ENCODE data around the gene SPRR3. TPM values are rescaled to one million over a fixed set of nuclear protein-coding genes. Genes with fewer than 3 reads are reported as not detected.

Gene SPRR3
- total RNA-seq, 1 donor: not detected

- no peak for DNase-seq (ENCODE audit: low read depth)
- no peak for TF ChIP-seq CTCF (IDR thresholded peaks at IDR 0.05; ENCODE audit: insufficient read depth, low read depth, low read length)
- no peak overlapping the region for H3K4me3 ChIP-seq (ENCODE audit: low read depth, low read length)
Observed at GRCh38 chr1:152968248-152968647, 33.3 kb upstream of the SPRR3 start.

- H3K4me3 ChIP-seq (ENCODE audit: low read depth, low read length): no peak overlapping the region
- no peak for TF ChIP-seq CTCF (IDR thresholded peaks at IDR 0.05; ENCODE audit: insufficient read depth, low read depth, low read length)
- no peak for DNase-seq (ENCODE audit: low read depth)
Observed at GRCh38 chr1:152969036-152969435, 32.5 kb upstream of the SPRR3 start.

- TF ChIP-seq CTCF (IDR thresholded peaks at IDR 0.05; ENCODE audit: insufficient read depth, low read depth, low read length): no peak
- no peak within 1 kb of the TSS for H3K4me3 ChIP-seq (ENCODE audit: low read depth, low read length)
- DNase-seq (ENCODE audit: low read depth): no peak
Observed at GRCh38 chr1:152970495-152970894, 31.1 kb upstream of the SPRR3 start, which contains the start of gene SPRR4. Gene SPRR4 (plus strand): TSS chr1:152970648. CDS start chr1:152971891, 1,243 bp downstream.

GRCh38 chr1:152972196-152972886, 29.2 kb upstream of the SPRR3 start:
- TF ChIP-seq CTCF (IDR thresholded peaks at IDR 0.05; ENCODE audit: insufficient read depth, low read depth, low read length): no peak
- no peak for DNase-seq (ENCODE audit: low read depth)
- H3K4me3 ChIP-seq (ENCODE audit: low read depth, low read length): no peak overlapping the region

- TF ChIP-seq CTCF (IDR thresholded peaks at IDR 0.05; ENCODE audit: insufficient read depth, low read depth, low read length): no peak
- no peak for DNase-seq (ENCODE audit: low read depth)
- no peak overlapping the region for H3K4me3 ChIP-seq (ENCODE audit: low read depth, low read length)
Observed at GRCh38 chr1:152976688-152977087, 24.9 kb upstream of the SPRR3 start.

GRCh38 chr1:152977614-152978013, 23.9 kb upstream of the SPRR3 start:
- H3K4me3 ChIP-seq (ENCODE audit: low read depth, low read length): no peak overlapping the region
- no peak for TF ChIP-seq CTCF (IDR thresholded peaks at IDR 0.05; ENCODE audit: insufficient read depth, low read depth, low read length)
- DNase-seq (ENCODE audit: low read depth): no peak

- H3K4me3 ChIP-seq (ENCODE audit: low read depth, low read length): no peak overlapping the region
- no peak for TF ChIP-seq CTCF (IDR thresholded peaks at IDR 0.05; ENCODE audit: insufficient read depth, low read depth, low read length)
- no peak for DNase-seq (ENCODE audit: low read depth)
Observed at GRCh38 chr1:152980676-152981075, 20.9 kb upstream of the SPRR3 start.
